HepG2 (cell line): ENCODE results near the gene RASGRF1.

Experiments used
- EZH2 ChIP-seq: conservative IDR thresholded peaks from 2 replicates; pipeline ENCODE4 v1.6.1; 2012; ENCODE audit warnings: mild to moderate bottlenecking, low read depth, low read length, moderate library complexity
- HCFC1 ChIP-seq: fragments of 150-350 bp; IDR thresholded peaks from 2 replicates; pipeline ENCODE4 v1.6.1; 2014; ENCODE audit warnings: low read depth, low read length
- MAX ChIP-seq: IDR thresholded peaks from 2 replicates; pipeline ENCODE4 v1.6.1; 2012; ENCODE audit warnings: inconsistent platforms
- NCOA2 ChIP-seq: sonication (generic); formaldehyde crosslinking; IDR thresholded peaks from 2 replicates; pipeline ENCODE4 v1.8.0; 2022; ENCODE audit warnings: inconsistent platforms
- TF ChIP-seq, protein P1 (sequence below): sonication (generic); formaldehyde crosslinking; IDR thresholded peaks from 2 replicates; pipeline ENCODE4 v1.5.0; 2020; ENCODE audit warnings: missing genetic modification reagents

DNA sequence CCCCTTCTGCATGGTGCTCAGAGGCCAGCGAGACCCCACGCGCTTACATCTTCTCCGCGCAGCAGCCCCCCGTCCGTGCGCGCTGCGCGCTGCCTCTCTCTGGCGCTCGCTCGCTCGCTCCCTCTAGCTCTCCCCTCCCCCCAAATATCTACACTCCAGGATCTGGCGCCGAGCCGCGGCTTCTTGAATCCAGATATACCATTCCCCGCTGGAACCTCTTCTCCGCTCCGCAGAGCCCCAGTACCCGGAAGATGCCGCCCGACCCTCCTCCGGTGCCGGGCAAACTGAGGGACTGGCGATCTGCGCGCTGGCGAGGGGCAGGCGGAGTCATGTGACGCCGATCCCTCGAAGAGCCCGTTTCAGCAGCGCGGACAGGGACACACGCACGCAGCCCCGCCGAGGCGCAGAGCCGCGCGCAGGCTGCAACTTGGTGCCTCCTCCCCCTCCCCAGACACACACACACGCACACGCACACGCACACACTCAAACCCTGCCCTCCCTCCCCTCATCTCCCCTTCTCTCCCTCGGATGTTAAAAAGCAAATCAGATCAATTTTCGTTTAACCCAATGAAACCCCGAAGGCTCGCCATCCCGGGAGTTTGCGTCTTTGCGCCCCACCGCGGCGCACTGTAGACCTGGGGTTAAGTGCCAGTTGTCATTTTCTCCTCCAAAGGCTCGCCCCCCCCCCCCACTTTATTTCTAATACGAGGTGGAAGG lies at the start of gene RASGRF1:
- TF ChIP-seq MAX: no peak
- TF ChIP-seq NCOA2 (CRISPR knock-in tag): no peak
- no peak for TF ChIP-seq EZH2
- TF ChIP-seq, protein P1, sequence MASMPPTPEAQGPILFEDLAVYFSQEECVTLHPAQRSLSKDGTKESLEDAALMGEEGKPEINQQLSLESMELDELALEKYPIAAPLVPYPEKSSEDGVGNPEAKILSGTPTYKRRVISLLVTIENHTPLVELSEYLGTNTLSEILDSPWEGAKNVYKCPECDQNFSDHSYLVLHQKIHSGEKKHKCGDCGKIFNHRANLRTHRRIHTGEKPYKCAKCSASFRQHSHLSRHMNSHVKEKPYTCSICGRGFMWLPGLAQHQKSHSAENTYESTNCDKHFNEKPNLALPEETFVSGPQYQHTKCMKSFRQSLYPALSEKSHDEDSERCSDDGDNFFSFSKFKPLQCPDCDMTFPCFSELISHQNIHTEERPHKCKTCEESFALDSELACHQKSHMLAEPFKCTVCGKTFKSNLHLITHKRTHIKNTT (CRISPR knock-in tag): no peak
- TF ChIP-seq HCFC1: no peak
